Colon (tissue), 2 donors: ENCODE results near the gene PPP2R5E.
A peak's percentile ranks its signal among the peaks of the same experiment; 100 is the strongest.

Experiments
- FAIRE-seq: peaks from 2 replicates; lab custom pipeline; 2012; peaks lifted over from hg19 to GRCh38; lab: Jason Lieb, UNC
- donor health status: control.
- donor health status: control.

PPP2R5E gene

GRCh38 chr14:63432228-63432627 lies 110.9 kb downstream of the PPP2R5E start:
- FAIRE-seq = no peak

GRCh38 chr14:63431466-63431865 lies 111.7 kb downstream of the PPP2R5E start:
- peak; percentile 33 for FAIRE-seq

GRCh38 chr14:63428486-63428885 lies 114.7 kb downstream of the PPP2R5E start:
- peak; percentile 64 for FAIRE-seq

GRCh38 chr14:63426838-63427352 lies 116.3 kb downstream of the PPP2R5E start:
- no peak for FAIRE-seq

GRCh38 chr14:63423889-63424288 lies 119.3 kb downstream of the PPP2R5E start:
- FAIRE-seq = no peak

- no peak for FAIRE-seq
Observed at GRCh38 chr14:63423381-63423780, 119.8 kb downstream of the PPP2R5E start.

- no peak for FAIRE-seq
Observed at GRCh38 chr14:63421919-63422318, 121.3 kb downstream of the PPP2R5E start.

- no peak for FAIRE-seq
Observed at GRCh38 chr14:63421226-63421625, 122.0 kb downstream of the PPP2R5E start.

GRCh38 chr14:63418020-63418419 lies 125.2 kb downstream of the PPP2R5E start:
- no peak for FAIRE-seq

GRCh38 chr14:63413009-63413408 lies 130.2 kb downstream of the PPP2R5E start:
- FAIRE-seq = no peak

- no peak for FAIRE-seq
Observed at GRCh38 chr14:63406333-63406732, 136.8 kb downstream of the PPP2R5E start.

GRCh38 chr14:63405715-63406114 lies 137.5 kb downstream of the PPP2R5E start:
- FAIRE-seq = no peak

GRCh38 chr14:63404906-63405305 lies 138.3 kb downstream of the PPP2R5E start:
- FAIRE-seq = no peak

- no peak for FAIRE-seq
Observed at GRCh38 chr14:63401646-63402045, 141.5 kb downstream of the PPP2R5E start.

GRCh38 chr14:63398952-63399351 lies 144.2 kb downstream of the PPP2R5E start:
- no peak for FAIRE-seq

GRCh38 chr14:63394841-63395240 lies 148.3 kb downstream of the PPP2R5E start:
- no peak for FAIRE-seq

GRCh38 chr14:63394432-63394831 lies 148.7 kb downstream of the PPP2R5E start:
- no peak for FAIRE-seq

- FAIRE-seq = no peak
Observed at GRCh38 chr14:63393012-63393411, 150.2 kb downstream of the PPP2R5E start.

GRCh38 chr14:63392236-63392635 lies 150.9 kb downstream of the PPP2R5E start:
- FAIRE-seq = no peak

GRCh38 chr14:63388766-63389431 lies 154.3 kb downstream of the PPP2R5E start:
- no peak for FAIRE-seq

GRCh38 chr14:63387711-63388110 lies 155.5 kb downstream of the PPP2R5E start:
- no peak for FAIRE-seq

GRCh38 chr14:63383776-63384367 lies 159.3 kb downstream of the PPP2R5E start:
- no peak for FAIRE-seq

GRCh38 chr14:63378444-63378843 lies 164.7 kb downstream of the PPP2R5E start:
- no peak for FAIRE-seq

GRCh38 chr14:63375769-63376168 lies 167.4 kb downstream of the PPP2R5E start:
- no peak for FAIRE-seq
